HL-60/S4 (cell line): ENCODE results near the gene DNAJC13.
"Not testable (repeated sequence)": the region's sequence is repeated elsewhere in the genome, so short reads cannot be mapped to it uniquely, and the experiment has no call there.

Experiments
- in situ Hi-C: fragments of 300-500 bp; cut with MboI; formaldehyde crosslinking; loops from 2 replicates; pipeline ENCODE4 v1.14.3; 2022; ENCODE audit warnings: low sequenced_read_pairs

DNAJC13 gene, protein sequence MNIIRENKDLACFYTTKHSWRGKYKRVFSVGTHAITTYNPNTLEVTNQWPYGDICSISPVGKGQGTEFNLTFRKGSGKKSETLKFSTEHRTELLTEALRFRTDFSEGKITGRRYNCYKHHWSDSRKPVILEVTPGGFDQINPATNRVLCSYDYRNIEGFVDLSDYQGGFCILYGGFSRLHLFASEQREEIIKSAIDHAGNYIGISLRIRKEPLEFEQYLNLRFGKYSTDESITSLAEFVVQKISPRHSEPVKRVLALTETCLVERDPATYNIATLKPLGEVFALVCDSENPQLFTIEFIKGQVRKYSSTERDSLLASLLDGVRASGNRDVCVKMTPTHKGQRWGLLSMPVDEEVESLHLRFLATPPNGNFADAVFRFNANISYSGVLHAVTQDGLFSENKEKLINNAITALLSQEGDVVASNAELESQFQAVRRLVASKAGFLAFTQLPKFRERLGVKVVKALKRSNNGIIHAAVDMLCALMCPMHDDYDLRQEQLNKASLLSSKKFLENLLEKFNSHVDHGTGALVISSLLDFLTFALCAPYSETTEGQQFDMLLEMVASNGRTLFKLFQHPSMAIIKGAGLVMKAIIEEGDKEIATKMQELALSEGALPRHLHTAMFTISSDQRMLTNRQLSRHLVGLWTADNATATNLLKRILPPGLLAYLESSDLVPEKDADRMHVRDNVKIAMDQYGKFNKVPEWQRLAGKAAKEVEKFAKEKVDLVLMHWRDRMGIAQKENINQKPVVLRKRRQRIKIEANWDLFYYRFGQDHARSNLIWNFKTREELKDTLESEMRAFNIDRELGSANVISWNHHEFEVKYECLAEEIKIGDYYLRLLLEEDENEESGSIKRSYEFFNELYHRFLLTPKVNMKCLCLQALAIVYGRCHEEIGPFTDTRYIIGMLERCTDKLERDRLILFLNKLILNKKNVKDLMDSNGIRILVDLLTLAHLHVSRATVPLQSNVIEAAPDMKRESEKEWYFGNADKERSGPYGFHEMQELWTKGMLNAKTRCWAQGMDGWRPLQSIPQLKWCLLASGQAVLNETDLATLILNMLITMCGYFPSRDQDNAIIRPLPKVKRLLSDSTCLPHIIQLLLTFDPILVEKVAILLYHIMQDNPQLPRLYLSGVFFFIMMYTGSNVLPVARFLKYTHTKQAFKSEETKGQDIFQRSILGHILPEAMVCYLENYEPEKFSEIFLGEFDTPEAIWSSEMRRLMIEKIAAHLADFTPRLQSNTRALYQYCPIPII (N-terminal part only)

GRCh38 chr3:132416807-132417694 lies at the start of gene DNAJC13:
Gene DNAJC13, plus strand, starts transcription at chr3:132417502. Its CDS starts 17,049 bp downstream, at chr3:132434551.
- in situ Hi-C loops: no loop called here

DNA sequence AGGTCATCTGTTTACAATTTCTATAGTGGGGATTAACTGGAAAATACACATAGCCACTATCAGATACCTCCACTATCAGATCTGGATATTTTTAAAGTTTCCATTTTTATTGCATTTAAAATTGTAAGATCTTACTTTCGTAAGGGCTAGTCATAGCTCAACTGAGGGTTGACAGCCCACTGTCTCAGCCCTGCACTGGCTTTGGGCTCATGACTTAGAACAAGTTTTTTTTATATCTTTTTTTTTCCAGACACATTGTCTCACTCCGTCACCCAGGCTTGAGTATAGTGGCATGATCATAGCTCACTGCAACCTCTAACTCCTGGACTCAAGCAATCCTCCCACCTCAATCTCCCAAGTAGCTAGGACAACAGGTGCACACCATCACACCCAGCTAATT lies 48.8 kb upstream of the DNAJC13 start:
- in situ Hi-C loops: loop anchor here (25.0 kb wide), 1 partner anchor 306 kb away; no protein-coding TSS in a partner anchor

GRCh38 chr3:132368962-132369361 lies 48.3 kb upstream of the DNAJC13 start:
- in situ Hi-C loops: loop anchor here (25.0 kb wide), 1 partner anchor 307 kb away; no protein-coding TSS in a partner anchor

GRCh38 chr3:132376945-132377354 lies 40.4 kb upstream of the DNAJC13 start:
- in situ Hi-C loops: not testable (repeated sequence)

DNA sequence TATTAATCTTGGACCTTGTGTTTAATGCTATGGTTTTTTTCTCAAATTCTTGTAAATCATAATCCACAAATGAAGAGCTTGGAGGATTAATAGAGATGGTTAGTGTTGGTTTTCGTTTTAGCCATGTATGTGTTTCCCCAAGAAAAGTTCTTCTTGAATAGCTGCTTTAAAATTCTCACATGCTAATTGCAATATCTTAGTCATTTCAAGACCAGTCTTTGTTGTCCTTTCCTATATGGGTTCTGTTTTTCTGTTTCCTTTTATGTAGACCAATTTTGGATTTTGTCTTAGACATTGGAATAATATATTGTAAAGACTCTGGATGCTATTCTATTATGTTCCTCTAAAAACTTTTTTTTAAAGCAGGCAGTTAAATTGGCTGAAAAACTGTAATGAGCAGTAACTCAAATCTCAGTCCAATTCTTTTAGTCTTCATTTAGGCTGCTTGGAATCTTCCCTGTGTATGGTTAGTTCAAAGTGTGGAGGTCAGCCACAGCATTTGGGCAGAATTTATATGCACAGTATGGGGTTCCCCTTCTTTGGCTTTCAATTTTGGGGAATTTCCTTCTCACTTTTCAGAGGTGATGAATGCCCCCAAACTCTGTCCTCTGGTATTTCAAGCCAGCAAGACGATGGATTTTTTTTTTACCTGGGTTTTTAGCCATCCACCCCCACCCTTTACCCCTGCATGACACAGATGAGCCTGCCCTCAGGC lies 39.1 kb upstream of the DNAJC13 start:
- in situ Hi-C loops: no loop called here

- in situ Hi-C loops: no loop called here
Observed at GRCh38 chr3:132378846-132379245, 38.5 kb upstream of the DNAJC13 start.

DNA sequence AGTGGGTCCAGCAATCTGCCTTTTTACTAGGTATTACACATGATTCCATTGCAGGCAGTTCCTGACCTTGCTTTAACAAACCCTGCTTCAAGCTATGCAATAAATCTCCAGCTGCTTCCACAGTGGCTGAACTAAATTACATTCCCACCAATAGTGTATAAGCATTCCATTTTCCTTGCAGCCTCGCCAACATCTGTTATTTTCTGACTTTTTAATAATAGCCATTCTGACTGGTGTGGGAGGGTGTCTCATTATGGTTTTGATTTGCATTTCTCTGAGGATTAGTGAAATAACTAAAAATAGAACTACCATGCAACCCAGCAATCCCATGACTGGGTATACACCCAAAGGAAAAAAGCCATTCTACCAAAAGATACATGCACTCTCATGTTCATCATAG lies 36.4 kb upstream of the DNAJC13 start:
- in situ Hi-C loops: no loop called here

GRCh38 chr3:132381348-132381944 lies 35.9 kb upstream of the DNAJC13 start:
- in situ Hi-C loops: no loop called here

GRCh38 chr3:132382267-132382666 lies 35.0 kb upstream of the DNAJC13 start:
- in situ Hi-C loops: no loop called here

DNA sequence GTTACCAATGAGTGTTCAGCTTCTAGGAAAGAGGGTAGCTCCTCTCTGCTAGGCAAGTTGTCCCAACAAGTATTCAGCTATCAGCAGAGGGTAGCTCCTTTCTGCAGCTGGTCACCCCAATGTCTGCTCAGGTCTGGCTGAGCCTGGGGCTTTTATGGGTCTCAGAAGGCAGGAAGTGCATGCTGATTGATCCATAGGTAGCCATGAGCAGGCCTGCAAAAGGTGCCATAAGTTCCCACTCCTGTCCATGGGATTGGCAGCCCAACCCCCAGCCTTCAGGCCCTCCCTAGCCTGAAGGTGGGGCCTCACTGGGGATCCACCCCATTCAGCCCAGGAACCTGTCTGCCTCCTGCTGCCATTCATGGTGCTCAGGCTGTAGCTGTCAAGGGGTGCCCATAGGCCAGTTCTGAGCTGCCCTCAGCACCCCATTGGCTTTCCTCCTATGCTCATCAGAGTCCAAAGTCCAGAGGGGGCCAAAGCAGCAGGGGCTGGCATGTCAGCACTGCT lies 34.6 kb upstream of the DNAJC13 start:
- in situ Hi-C loops: no loop called here

- in situ Hi-C loops: no loop called here
Observed at GRCh38 chr3:132386259-132386658, 31.0 kb upstream of the DNAJC13 start.

DNA sequence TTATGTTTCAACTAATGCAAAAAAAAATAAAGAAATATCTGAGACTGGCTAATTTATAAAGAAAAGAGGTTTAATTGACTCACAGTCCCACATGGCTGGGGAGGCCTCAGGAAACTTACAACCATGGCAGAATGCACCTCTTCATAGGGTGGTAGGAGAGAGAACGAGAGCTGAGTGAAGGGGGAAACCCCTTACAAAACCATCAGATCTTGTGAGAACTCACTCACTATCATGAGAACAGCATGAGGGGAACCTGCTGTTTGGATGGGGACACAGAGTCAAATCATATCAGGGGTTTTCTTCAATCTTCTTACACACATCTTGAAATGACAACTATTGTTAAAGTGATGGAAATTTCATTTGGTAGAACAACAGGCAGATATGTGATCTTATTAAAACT lies 24.6 kb upstream of the DNAJC13 start:
- in situ Hi-C loops: not testable (repeated sequence)

- in situ Hi-C loops: no loop called here
Observed at GRCh38 chr3:132394320-132394719, 23.0 kb upstream of the DNAJC13 start.

- in situ Hi-C loops: no loop called here
Observed at GRCh38 chr3:132395126-132395525, 22.2 kb upstream of the DNAJC13 start.

GRCh38 chr3:132396255-132396654 lies 21.0 kb upstream of the DNAJC13 start:
- in situ Hi-C loops: no loop called here

- in situ Hi-C loops: not testable (repeated sequence)
Observed at GRCh38 chr3:132396776-132397175, 20.5 kb upstream of the DNAJC13 start.

DNA sequence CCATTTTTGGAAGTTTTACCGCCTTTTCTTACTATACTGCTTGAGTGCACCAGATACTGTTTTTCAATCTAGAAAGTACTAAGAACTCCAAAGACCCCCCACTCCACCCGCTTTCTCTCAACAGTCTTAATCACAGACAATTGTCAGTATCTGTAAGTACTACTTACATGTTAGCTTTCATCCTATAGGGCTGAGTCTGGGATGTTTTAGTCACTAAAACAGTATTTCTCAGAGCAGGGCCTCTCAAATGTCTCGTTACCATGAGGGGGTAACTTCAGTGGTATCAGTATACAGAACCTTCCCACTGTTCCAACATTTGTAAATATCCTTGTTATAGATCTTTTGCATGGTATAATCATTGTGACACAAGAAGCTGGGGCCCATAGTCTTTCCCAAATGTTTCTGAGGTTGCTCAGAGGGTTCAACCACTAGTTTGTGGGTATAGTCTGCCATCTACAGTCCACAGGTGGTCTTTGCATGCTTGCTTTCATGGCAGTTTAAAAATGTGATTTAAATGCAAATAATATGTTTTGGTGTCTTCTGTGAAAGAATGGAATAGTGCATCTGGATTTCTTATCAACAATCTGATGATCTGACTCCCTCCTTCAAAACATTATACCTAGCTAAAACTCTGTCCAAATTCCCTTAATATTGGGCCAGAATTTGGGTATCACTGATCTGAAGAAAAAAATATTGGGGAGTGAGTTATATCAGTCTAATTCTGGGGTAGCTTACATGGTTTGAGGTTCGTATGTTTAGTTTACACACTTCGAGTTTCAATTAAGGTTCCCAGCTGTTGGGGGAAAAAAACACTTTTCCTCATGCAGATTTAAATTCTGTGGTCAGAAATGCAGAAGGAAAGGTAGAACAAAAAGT lies 18.0 kb upstream of the DNAJC13 start:
- in situ Hi-C loops: no loop called here

DNA sequence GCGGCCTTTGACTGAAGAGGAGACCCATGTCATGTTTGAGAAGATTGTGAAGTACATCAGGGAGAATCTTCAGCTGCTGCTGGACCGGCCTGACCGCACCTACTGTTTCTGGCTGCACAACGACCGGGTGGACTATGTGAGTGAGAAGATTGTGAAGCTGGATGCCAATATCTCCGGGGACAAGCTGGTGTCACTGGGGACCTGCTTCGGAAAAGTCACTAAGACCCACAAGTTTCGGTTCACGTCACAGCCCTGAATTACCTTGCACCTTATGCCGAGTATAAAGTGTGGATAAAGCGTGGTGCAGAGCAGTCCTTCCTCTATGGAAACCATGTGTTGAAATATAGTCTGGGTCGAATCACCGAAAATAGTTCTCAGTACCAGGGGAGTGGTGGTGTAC lies 16.0 kb upstream of the DNAJC13 start:
- in situ Hi-C loops: no loop called here
